ENCODE data around the gene MZT2B.

Gene MZT2B

DNA sequence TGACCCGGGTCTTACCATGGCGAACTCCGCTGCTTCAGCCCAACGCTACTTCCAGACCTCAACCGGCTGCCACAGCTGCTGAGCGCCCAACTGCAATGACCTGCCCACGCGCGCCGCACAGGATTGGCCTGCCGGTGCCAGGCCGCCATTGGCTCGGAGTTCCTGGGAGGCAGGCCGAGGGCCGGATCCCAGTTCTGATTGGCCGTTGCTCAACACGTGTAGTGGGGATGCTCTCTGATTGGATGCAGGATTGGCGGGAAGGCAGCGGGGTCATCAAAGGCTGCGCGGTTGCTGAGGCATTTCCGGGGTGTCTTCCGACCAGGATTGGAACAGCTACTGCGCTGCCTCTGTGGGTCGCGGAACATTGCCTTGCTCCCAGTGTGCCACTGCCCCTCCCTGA lies 16.3 kb downstream of the MZT2B start, which contains the start of gene TUBA3E:
Gene TUBA3E (minus strand): TSS at position 97 of the 400 bp plus-strand sequence. CDS start 79 bp downstream, at position 18.
- TF ChIP-seq, protein P1, sequence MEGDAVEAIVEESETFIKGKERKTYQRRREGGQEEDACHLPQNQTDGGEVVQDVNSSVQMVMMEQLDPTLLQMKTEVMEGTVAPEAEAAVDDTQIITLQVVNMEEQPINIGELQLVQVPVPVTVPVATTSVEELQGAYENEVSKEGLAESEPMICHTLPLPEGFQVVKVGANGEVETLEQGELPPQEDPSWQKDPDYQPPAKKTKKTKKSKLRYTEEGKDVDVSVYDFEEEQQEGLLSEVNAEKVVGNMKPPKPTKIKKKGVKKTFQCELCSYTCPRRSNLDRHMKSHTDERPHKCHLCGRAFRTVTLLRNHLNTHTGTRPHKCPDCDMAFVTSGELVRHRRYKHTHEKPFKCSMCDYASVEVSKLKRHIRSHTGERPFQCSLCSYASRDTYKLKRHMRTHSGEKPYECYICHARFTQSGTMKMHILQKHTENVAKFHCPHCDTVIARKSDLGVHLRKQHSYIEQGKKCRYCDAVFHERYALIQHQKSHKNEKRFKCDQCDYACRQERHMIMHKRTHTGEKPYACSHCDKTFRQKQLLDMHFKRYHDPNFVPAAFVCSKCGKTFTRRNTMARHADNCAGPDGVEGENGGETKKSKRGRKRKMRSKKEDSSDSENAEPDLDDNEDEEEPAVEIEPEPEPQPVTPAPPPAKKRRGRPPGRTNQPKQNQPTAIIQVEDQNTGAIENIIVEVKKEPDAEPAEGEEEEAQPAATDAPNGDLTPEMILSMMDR (IDR thresholded peaks at IDR 0.05), result no peak

DNA sequence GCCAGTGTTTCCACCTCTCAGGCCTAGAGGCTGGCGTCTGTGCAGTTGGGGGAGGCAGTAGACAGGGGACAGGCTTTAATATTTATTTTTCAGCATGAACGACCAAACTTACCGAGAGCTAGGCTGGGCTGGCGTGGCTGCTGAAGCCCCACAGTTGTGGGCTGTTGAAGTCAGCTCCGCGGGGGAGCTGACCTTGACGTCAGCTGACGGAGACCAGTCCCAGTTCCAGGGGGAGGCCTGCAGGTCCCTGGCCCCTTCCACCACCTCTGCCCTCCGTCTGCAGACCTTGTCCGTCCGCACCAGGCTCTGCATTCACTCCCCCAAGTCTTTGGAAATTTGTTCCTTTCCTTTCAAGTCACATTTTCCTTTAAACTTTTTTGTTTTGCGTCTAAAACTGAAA lies 49.6 kb downstream of the MZT2B start:
- TF ChIP-seq, protein P1 (IDR thresholded peaks at IDR 0.05), result no peak

Measured in LNCAP (cell line).